ENCODE results near the gene MPDU1. TPM values are rescaled to one million over a fixed set of nuclear protein-coding genes. Genes with fewer than 3 reads are reported as not detected.

MPDU1 gene
- total RNA-seq, 1 experiment from 2014 or later: 57.0 TPM

Other genes starting within 250 kb of the MPDU1 start
- gene ACAP1, start 247.3 kb upstream of the MPDU1 start, total RNA-seq (2021): 58.6 to 63.9 TPM (median 60.6 TPM) in 3 replicates
- gene KCTD11, start 231.7 kb upstream of the MPDU1 start, total RNA-seq (2021): 8.1 to 9.0 TPM (median 8.2 TPM) in 3 replicates
- not detected in 3 replicates for gene TMEM95, start 228.7 kb upstream of the MPDU1 start, total RNA-seq (2021)
- 9.3 to 11.8 TPM (median 10.7 TPM) in 3 replicates for gene TNK1, start 202.8 kb upstream of the MPDU1 start, total RNA-seq (2021)
- 34.1 to 42.7 TPM (median 37.6 TPM) in 3 replicates for gene PLSCR3, start 189.3 kb upstream of the MPDU1 start, total RNA-seq (2021)
- gene TMEM256, start 179.8 kb upstream of the MPDU1 start, total RNA-seq (2021): 132 to 180 TPM (median 178 TPM) in 3 replicates
- gene NLGN2, start 176.0 kb upstream of the MPDU1 start, total RNA-seq (2021): 76.7 to 112 TPM (median 96.9 TPM) in 3 replicates
- 0.18 to 0.35 TPM in 2 of 3 replicates, not detected in the other for gene SPEM1, start 163.5 kb upstream of the MPDU1 start, total RNA-seq (2021)
- gene SPEM2, start 158.2 kb upstream of the MPDU1 start, total RNA-seq (2021): 0.13 TPM in 1 of 3 replicates, not detected in the others
- gene SPEM3, start 155.0 kb upstream of the MPDU1 start, total RNA-seq (2021): not detected in 3 replicates
- 13.5 to 15.3 TPM (median 13.9 TPM) in 3 replicates for gene TMEM102, start 148.4 kb upstream of the MPDU1 start, total RNA-seq (2021)
- gene FGF11, start 144.3 kb upstream of the MPDU1 start, total RNA-seq (2021): 19.8 to 29.1 TPM (median 28.0 TPM) in 3 replicates
- gene CHRNB1, start 138.8 kb upstream of the MPDU1 start, total RNA-seq (2021): 16.0 to 21.5 TPM (median 20.8 TPM) in 3 replicates
- gene ZBTB4, start 104.2 kb upstream of the MPDU1 start, total RNA-seq (2021): 14.6 to 17.0 TPM (median 16.2 TPM) in 3 replicates
- gene SLC35G6, start 102.4 kb upstream of the MPDU1 start, total RNA-seq (2021): 0.16 to 0.26 TPM (median 0.18 TPM) in 3 replicates
- gene POLR2A, start 99.5 kb upstream of the MPDU1 start, total RNA-seq (2021): 166 to 170 TPM (median 170 TPM) in 3 replicates
- 8.1 to 10.5 TPM (median 10.2 TPM) in 3 replicates for gene TNFSF12, start 34.8 kb upstream of the MPDU1 start, total RNA-seq (2021)
- 2.2 to 3.2 TPM (median 2.9 TPM) in 3 replicates for gene TNFSF13, start 25.1 kb upstream of the MPDU1 start, total RNA-seq (2021)
- 72.2 to 85.4 TPM (median 75.2 TPM) in 3 replicates for gene SENP3, start 21.9 kb upstream of the MPDU1 start, total RNA-seq (2021)
- 0.41 to 0.87 TPM (median 0.72 TPM) in 3 replicates for gene CD68, start 4.2 kb upstream of the MPDU1 start, total RNA-seq (2021)
- 15.2 to 19.9 TPM (median 17.5 TPM) in 3 replicates for gene SOX15, start 6.2 kb downstream of the MPDU1 start, total RNA-seq (2021)
- 32.5 to 35.1 TPM (median 33.3 TPM) in 3 replicates for gene FXR2, start 31.0 kb downstream of the MPDU1 start, total RNA-seq (2021)
- 68.3 to 75.8 TPM (median 73.1 TPM) in 3 replicates for gene SAT2, start 44.0 kb downstream of the MPDU1 start, total RNA-seq (2021)
- 0.83 to 1.2 TPM (median 1.1 TPM) in 3 replicates for gene SHBG, start 46.3 kb downstream of the MPDU1 start, total RNA-seq (2021)
- gene ATP1B2, start 67.1 kb downstream of the MPDU1 start, total RNA-seq (2021): 29.1 to 37.5 TPM (median 35.9 TPM) in 3 replicates
- gene TP53, start 103.6 kb downstream of the MPDU1 start, total RNA-seq (2021): 173 to 179 TPM (median 176 TPM) in 3 replicates
- 35.5 to 37.3 TPM (median 37.2 TPM) in 3 replicates for gene WRAP53, start 104.6 kb downstream of the MPDU1 start, total RNA-seq (2021)
- 14.3 to 14.7 TPM (median 14.5 TPM) in 3 replicates for gene EFNB3, start 121.3 kb downstream of the MPDU1 start, total RNA-seq (2021)
- 0.17 to 0.34 TPM (median 0.27 TPM) in 3 replicates for gene DNAH2, start 133.9 kb downstream of the MPDU1 start, total RNA-seq (2021)